ENCODE data around the gene ELF1. TPM values are rescaled to one million over a fixed set of nuclear protein-coding genes. Genes with fewer than 3 reads are reported as not detected.

ELF1 gene
- 10 to 100 TPM; 40.1 to 50.7 TPM for total RNA-seq
- long read RNA-seq, partial matches to known transcripts, result 1 of 10 reads
- long read RNA-seq, other reads (novel, unspliced or antisense), result 6 of 10 reads

GRCh38 chr13:41019011-41019487 is at the start of gene ELF1:
Gene ELF1 (minus strand): TSS chr13:41019316. CDS start chr13:40982054, 37,262 bp downstream.
- DNase-seq (peak; percentile 36), ATAC-seq (peak; percentile 85 to 95)
- intact Hi-C loops (cut with DNase I), result no loop called here

DNA sequence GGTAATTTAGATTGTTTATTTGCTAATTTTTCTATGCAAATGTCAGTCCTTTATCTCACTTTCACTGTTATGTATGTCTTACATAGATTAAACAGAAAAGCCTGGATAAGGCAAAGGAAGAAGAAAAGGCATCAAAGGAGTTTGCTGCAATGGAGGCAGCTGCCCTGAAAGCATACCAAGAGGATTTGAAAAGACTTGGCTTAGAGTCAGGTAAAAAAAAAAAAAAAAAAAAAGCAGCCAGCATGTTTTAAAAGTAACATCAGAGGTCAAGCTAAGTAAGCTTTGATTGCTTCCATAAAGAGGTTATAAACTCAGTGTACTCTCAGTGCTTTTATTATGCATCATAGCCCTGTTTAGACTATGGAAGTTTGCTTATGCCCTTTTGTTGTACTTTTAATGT is 46.0 kb upstream of the ELF1 start:
- intact Hi-C loops (cut with DNase I), result no loop called here
- ATAC-seq, result no peak

GRCh38 chr13:41064493-41064892 is 45.4 kb upstream of the ELF1 start:
- intact Hi-C loops (cut with DNase I), result no loop called here
- no peak for ATAC-seq
- no peak for DNase-seq

More for the DNA sequence above, 46.0 kb upstream of the ELF1 start:
- no peak for DNase-seq

- DNase-seq (no peak), ATAC-seq (peak; percentile 43 to 48)
- intact Hi-C loops (cut with DNase I), result no loop called here
These were observed 43.1 kb upstream of the ELF1 start for GRCh38 chr13:41061914-41062837.

DNA sequence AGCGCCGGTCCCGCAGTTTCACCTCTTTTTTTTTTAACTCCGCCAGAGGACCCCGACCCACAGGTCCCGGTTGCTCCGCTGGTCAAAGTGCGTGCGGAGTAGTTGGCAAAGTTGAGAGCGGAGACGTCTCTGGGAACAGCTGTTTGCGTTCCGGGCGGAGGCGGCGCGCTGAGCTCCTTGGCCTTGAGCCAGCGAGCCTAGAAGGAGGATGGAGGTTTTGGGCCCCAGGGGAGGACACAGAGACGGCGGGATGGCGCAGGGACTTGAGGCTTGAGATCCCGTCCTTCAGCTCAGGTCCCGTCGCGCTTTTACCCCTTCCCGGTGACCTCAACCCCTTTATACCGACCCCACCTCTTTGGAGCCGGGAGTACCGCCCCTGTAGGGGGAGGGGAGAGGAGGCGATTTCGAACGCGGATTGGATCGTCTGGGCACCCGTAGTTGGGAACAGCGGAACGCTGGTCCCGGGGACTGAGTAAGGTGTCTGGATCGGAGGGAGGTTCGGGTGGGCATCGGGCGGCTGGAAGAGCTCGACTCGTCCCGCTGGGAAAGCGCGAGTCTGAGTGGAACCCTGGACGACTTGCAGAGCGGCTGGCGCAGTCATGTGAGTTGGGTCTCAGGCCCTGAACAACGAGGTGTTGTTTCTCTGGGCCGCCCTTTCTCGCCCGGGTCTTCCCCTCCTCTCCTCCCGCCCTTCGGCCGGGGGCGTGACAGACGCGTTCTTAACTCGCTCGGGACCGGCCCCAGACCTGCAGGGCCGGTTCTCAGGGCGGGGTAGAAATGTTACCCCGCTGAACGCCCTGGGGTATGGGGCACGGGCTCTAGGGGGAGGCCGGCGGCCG is 42.2 kb upstream of the ELF1 start, which contains the start of gene WBP4:
WBP4 (plus strand) TSS at position 435 of the 839 bp plus-strand sequence; CDS start at position 600, 165 bp downstream.
- intact Hi-C loops (cut with DNase I), result no loop called here
- ATAC-seq (peak; percentile 83 to 85), DNase-seq (peak; percentile 94)

GRCh38 chr13:41060724-41061074 is 41.6 kb upstream of the ELF1 start:
- peak; percentile 53 to 70 for ATAC-seq
- peak; percentile 89 for DNase-seq
- intact Hi-C loops (cut with DNase I), result no loop called here

DNA sequence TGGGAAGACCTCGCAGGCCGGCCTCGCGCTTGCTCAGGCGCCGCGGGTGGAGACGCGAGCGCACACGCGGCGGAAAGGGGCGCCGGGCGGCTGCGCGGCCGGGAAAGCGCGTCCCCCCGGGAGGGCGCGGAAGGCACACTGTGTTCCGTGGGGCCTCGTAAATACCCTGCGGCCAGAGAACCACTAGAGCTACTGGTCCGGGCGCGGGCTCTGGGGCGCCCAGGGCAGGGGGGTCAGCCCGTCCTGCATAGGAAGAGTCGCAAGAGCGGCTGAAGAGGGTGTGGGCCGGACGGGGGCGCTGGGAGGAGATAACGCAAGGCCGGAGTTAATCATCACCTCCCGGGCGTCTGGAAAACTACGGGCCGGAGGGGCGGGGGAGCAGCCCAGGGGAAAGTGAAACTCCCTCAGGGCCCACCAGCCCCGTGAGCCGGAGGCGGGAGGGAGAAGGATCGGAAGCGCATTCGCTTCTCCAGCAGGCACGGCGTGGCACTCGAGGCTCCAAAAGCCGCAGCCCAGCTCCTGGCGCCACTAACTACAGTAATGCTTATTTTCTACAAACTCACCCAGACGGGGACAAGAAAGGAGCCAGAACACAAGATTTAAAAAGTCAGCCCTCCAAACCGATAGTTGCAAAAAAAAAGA is 41.1 kb upstream of the ELF1 start:
- DNase-seq, result peak; percentile 94
- ATAC-seq, result peak; percentile 62 to 75
- intact Hi-C loops (cut with DNase I), result no loop called here

DNA sequence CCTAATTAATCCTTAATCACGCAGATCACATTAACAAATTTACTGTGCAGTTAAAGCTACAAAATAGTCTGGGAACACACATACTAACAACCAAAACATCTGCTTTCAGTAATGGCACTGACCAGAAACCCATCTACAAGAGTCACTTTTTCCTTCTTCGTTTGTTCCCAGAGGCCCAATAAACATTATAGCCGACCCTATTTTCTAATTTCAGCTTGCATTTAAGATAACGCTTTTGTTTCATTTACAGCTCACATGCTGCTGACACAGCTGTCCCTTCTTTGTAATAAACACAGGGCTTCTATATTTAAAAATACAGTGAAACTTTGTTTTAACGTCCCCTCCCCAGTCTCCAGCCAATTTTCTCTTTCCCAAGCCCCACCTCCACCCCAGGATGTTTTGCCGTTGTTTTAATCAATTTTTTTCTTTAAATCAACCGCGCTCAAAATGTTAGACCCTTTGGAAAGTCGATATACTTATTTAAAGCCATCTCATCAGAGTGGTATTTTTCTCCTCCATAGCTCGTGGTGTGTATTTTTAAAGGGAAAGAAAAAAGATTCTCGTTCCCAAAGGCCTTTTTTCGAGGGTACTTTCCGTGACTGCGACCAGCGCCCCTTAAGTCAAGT is 40.5 kb upstream of the ELF1 start:
- ATAC-seq, result no peak
- DNase-seq, result no peak
- intact Hi-C loops (cut with DNase I), result loop anchor here in 1 of 2 donors (5.0 kb wide), 2 partner anchors 77 to 272 kb away; partner anchors contain the start of gene SLC25A15

DNA sequence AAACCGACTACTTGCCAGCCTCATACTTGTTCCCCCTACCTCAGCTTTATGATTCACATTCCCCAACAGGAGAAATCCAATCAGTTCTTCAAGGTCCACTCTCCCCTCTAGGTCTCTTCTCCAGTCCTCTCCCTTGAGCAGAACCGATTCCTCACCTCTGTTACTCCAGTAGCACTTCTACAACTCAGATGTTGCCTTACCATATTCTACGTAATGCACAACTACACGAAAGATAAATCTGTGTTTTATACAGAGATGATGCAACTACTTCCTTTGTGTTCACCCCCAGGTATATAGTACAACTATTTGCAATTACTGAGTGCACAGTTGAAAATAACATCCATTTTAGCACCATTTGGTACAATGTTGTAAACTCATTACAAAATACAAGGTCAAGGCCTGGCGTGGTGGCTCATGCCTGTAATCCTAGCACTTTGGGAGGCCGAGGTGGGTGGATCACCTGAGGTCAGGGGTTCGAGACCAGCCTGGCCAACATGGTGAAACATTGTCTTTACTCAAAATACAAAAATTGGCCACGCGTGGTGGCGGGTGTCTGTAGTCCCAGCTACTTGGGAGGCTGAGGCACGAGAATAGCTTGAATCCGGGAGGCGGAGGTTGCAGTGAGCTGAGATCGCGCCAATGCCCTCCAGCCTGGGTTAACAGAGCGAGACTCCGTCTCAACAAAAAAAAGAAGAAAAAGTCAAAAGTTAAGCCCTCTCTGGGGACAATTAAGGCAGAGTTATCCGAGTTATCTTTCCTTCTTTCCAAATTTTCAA is 39.4 kb upstream of the ELF1 start:
- no peak for ATAC-seq
- no peak for DNase-seq
- intact Hi-C loops (cut with DNase I), result loop anchor here in 1 of 2 donors (5.0 kb wide), 2 partner anchors 76 to 271 kb away; partner anchors contain the start of gene SLC25A15

DNA sequence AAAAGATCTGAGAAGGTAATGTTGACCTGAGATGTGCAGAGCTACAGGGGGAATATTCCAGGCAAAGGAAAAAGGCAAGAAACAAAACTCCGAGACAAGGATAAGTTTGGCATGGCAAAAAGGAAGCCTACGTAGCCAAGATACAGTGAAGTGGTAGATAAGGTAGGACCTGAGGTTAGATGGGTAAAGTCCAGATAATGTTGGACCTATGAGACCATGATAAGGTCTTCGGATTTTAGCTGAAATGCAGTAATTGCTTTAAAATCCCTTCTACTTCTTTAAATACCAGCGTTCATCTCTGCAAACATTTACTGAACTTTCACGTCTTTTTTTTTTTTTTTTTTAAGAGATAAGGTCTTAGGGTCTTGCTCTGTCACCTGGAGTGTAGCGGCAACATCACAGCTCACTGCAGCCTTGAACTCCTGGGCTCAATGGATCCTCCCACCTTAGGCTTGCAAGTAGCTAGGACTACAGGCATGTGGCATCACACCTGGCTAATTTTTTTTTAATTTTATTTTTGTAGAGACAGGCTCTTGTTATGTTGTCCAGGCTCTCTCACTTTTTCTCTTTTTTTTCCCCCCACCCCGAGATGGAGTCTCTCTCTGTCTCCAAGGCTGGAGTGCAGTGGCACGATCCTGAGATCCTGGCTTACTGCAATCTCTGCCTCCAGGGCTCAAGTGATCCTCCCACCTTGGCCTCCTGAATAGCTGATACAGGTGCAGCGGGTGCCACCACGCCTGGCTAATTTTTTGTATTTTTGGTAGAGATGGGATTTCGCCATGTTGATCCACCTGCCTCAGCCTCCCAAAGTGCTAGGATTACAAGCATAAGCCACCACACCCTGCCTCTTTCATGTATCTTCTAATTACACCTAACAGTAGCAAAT is 38.0 kb upstream of the ELF1 start:
- ATAC-seq, result no peak
- DNase-seq, result no peak
- intact Hi-C loops (cut with DNase I), result loop anchor here in 1 of 2 donors (5.0 kb wide), 2 partner anchors 75 to 270 kb away; partner anchors contain the start of gene SLC25A15

DNA sequence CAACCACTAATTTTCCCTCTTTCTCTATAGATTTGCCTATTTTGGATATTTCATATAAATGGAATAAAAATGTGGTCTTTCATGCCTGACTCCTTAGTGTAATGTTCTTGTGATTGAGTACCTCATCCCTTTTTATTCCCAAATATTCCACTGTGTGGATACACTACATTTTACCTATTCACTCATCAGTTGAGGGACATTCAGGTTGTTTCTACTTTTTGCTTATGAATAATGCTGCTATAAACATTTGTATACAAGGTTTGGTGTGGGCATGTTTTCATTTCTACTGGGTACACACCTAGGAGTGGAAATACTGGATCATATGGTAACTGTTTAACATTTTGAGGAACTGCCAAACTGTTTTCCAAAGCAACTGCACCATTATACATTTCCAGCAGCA is 37.1 kb upstream of the ELF1 start:
- DNase-seq (no peak), ATAC-seq (no peak)
- intact Hi-C loops (cut with DNase I), result loop anchor here in 1 of 2 donors (5.0 kb wide), 2 partner anchors 74 to 269 kb away; partner anchors contain the start of gene SLC25A15

DNA sequence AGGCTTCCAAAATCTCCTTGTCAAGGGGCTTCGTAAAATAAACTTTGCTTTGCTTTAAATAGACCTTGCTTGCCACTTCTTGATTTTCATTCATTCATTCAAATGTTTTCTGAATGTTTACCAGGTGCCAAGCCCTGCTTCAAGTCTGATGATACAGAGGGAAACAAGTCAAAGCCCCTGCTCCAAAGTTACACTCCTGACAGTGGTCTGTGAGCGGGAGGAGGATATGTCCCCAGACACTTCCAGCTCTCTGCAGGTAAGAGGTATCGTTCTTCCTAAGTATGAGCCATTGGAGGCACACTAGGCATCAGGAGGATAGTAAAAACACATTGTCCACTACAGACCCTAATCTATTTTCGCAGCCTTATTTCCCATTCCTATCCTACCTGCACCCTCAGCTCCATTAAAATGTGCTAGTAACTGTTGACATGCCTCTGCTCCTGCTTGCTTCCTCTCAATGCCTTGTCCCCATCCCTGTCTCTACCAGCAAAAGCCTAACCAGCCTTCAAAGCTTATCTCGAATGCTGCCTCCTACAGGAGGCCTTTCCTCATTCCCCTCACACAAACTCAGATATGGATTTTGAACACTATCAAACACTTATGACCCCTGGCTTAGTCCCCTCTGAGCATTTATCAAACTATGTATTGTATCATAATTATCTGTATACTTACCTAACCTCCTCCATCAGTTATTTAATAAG is 36.0 kb upstream of the ELF1 start:
- ATAC-seq (no peak), DNase-seq (no peak)
- intact Hi-C loops (cut with DNase I), result loop anchor here in 1 of 2 donors (5.0 kb wide), 2 partner anchors 73 to 268 kb away; partner anchors contain the start of gene SLC25A15

- DNase-seq, result no peak
- intact Hi-C loops (cut with DNase I), result no loop called here
- ATAC-seq, result peak; percentile 32 to 39
These were observed 35.2 kb upstream of the ELF1 start for GRCh38 chr13:41054212-41054877.

- peak; percentile 68 to 90 for ATAC-seq
- intact Hi-C loops (cut with DNase I), result no loop called here
These were observed 34.3 kb upstream of the ELF1 start for GRCh38 chr13:41053384-41053826.

DNA sequence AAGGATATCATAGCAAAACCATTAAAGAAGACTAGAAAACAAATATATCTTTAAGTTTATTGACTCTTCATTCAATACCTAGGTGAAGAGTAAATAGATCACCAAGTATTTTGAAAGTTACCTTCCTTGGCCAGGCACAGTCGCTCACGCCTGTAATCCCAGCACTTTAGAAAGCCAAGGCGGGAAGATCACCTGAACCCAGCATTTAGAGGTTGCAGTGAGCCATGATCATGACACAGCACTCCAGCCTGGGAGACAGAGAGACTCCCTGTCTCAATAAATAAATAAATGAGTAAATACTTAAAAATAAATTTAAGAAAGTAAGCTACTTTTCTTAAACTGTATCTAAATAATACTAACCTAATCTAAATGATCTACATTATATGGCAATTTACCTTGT is 33.3 kb upstream of the ELF1 start:
- ATAC-seq (no peak), DNase-seq (no peak)
- intact Hi-C loops (cut with DNase I), result no loop called here

More at GRCh38 chr13:41053384-41053826, 34.3 kb upstream of the ELF1 start:
- DNase-seq, result peak; percentile 36
